Transverse colon (tissue), 4 donors: ENCODE measurements around the gene NEDD1. TPM values are rescaled to one million over a fixed set of nuclear protein-coding genes. Genes with fewer than 3 reads are reported as not detected.

Experiments used
- DNase-seq: peaks from one replicate; pipeline ENCODE4 v3.0.0-alpha.2; 2019
- H3K27ac ChIP-seq, 4 donors: fragments of 200-600 bp; sonication (generic); 2 replicates each; pipeline ENCODE4 v1.5.1; 2016 to 2018; ENCODE audit warnings: inconsistent platforms in 4 of 4
- H3K27me3 ChIP-seq: fragments of 200-600 bp; sonication (generic); 2 replicates; pipeline ENCODE4 v1.5.1; 2017; ENCODE audit warnings: inconsistent platforms
- H3K36me3 ChIP-seq, 4 donors: fragments of 200-600 bp; sonication (generic); 2 replicates each; pipeline ENCODE4 v1.5.1; 2017 to 2019; ENCODE audit warnings: inconsistent platforms in 4 of 4
- H3K4me1 ChIP-seq, 4 donors: fragments of 200-600 bp; sonication (generic); 2 replicates each; pipeline ENCODE4 v1.5.1; 2017 to 2020; ENCODE audit warnings: inconsistent platforms in 4 of 4
- H3K4me3 ChIP-seq, 4 donors: fragments of 200-600 bp; sonication (generic); 1 replicate in 1 of 4; 2 replicates in 3 of 4; pipeline versions ENCODE4 v1.5.1 to v1.6.1; 2017 to 2019; ENCODE audit warnings: inconsistent platforms in 4 of 4
- H3K9me3 ChIP-seq, 2 donors: fragments of 200-600 bp; sonication (generic); 2 replicates each; pipeline ENCODE4 v1.5.1; 2017 to 2019; ENCODE audit warnings: inconsistent platforms in 2 of 2
- CTCF ChIP-seq, 5 experiments: fragments of 200-600 bp in 3 of 5; fragments of 450-650 bp in 2 of 5; sonication (generic) in 3 of 5; IDR thresholded peaks; 1 replicate in 2 of 5; 2 replicates in 3 of 5; pipeline ENCODE4 v1.5.1; 2016 to 2017; ENCODE audit warnings: antibody characterized with exemption in 5 of 5, inconsistent platforms in 3 of 5, mild to moderate bottlenecking in 2 of 5, moderate library complexity in 1 of 5
- EP300 ChIP-seq: sonication (generic); formaldehyde crosslinking; IDR thresholded peaks from one replicate; pipeline ENCODE4 v1.6.1; 2017; ENCODE audit warnings: antibody characterized with exemption, low read depth
- POLR2A ChIP-seq: fragments of 450-650 bp; IDR thresholded peaks from one replicate; pipeline ENCODE4 v1.6.1; 2016; ENCODE audit warnings: antibody characterized with exemption, mild to moderate bottlenecking, moderate library complexity
- POLR2AphosphoS5 ChIP-seq, 3 donors: sonication (generic); formaldehyde crosslinking; IDR thresholded peaks; one replicate each; pipeline ENCODE4 v1.6.1; 2016; ENCODE audit warnings: antibody characterized with exemption in 3 of 3
- WGBS, 2 donors: methylation state at CpG; one replicate each; pipeline ENCODE4 v1.1.5; 2018; ENCODE audit warnings: low coverage in 1 of 2; 5-methylcytosine and 5-hydroxymethylcytosine counted together
- in situ Hi-C, 4 donors: fragments of 200-750 bp; cut with MboI; loops; one replicate each; pipeline versions ENCODE4 v1.15.0 to v1.15.1; 2017; ENCODE audit warnings: low sequenced_read_pairs in 3 of 4, low pct_ligation_motif_present in 1 of 4, low pct_unique_long_range_greater_than_20kb in 1 of 4
- intact Hi-C: fragments of 100-400 bp; cut with DNase I; formaldehyde crosslinking; loops from one replicate; pipeline ENCODE4 v1.15.1; 2023; ENCODE audit warnings: low total_unique reads
- small RNA-seq, 4 donors: library from RNA; depleted of rRNA; stranded (forward); fragments of <200 nt; gene quantifications; one replicate each; pipeline ENCODE3, GENCODE V24; 2016
- total RNA-seq, 4 donors: library from RNA; depleted of rRNA; stranded (reverse); fragments of >200 nt; gene quantifications; one replicate each; pipeline ENCODE4 v1.1.0, GENCODE V29; 2016

Gene NEDD1
- total RNA-seq, 4 donors from 2014 or later = 5.6 to 16.7 (median 8.5) TPM

- TF ChIP-seq CTCF (IDR thresholded peaks at IDR 0.05) (no peak), POLR2AphosphoS5 (IDR thresholded peaks at IDR 0.05) (no peak), EP300 (no peak), POLR2A (no peak)
- H3K4me1 ChIP-seq = no peaks in the 10 kb centered on the region
- in situ Hi-C loops = loop anchor here (25.0 kb wide), 3 partner anchors 317 to 1392 kb away; no protein-coding TSS in a partner anchor
Observed at GRCh38 chr12:96994900-96995299, 87.8 kb downstream of the NEDD1 start.

DNA sequence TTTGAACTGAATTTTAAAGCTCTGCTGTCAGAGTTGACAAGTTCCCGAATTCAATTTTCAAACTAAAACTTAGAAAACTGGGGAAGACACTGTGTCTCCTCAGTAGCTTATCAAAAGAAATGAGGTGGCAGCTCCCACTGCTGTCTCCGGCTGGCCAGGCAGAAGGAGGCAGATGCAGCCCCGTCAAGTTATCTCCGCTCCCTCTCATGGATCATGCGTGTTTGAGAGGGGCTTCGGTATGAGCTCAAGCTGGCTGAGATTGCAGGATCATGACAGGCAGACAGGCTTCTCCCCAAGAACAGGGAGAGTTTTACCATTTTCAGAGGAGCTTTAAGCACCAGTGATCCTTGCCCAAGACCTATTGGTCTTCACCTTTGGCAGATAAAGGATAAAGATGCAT is 88.8 kb downstream of the NEDD1 start:
- DNase-seq = no peak
- Histone ChIP-seq H3K4me3 (no peak overlapping the region), H3K4me1 (no peaks in the 10 kb centered on the region), H3K9me3 (no peaks in the 10 kb centered on the region), H3K36me3 (no peaks in the 10 kb centered on the region), H3K27ac (no peak overlapping the region), H3K27me3 (peaks cover 6% of the 10 kb centered on the region)
- TF ChIP-seq POLR2A (no peak), CTCF (IDR thresholded peaks at IDR 0.05) (no peak), EP300 (no peak), POLR2AphosphoS5 (IDR thresholded peaks at IDR 0.05) (no peak)
- 92 to 93% methylated on average over 3 to 6 of the region's 6 CpGs for WGBS, 2 donors
- in situ Hi-C loops (loop anchor here (25.0 kb wide), 3 partner anchors 316 to 1391 kb away; no protein-coding TSS in a partner anchor), intact Hi-C loops (no loop called here)

More at GRCh38 chr12:96994900-96995299, 87.8 kb downstream of the NEDD1 start:
- Histone ChIP-seq H3K36me3 (no peaks in the 10 kb centered on the region), H3K27ac (no peak overlapping the region), H3K27me3 (peaks cover 8% of the 10 kb centered on the region), H3K9me3 (no peaks in the 10 kb centered on the region), H3K4me3 (no peak overlapping the region)
- intact Hi-C loops = loop anchor here (5.0 kb wide), 1 partner anchor 307 kb away; no protein-coding TSS in a partner anchor
- DNase-seq = no peak
- 55 to 64% methylated on average over 4 to 5 of the region's 5 CpGs for WGBS, 2 donors

GRCh38 chr12:96997797-96998484 is 90.9 kb downstream of the NEDD1 start:
- intact Hi-C loops = no loop called here
- TF ChIP-seq EP300 (no peak), POLR2A (no peak), POLR2AphosphoS5 (IDR thresholded peaks at IDR 0.05) (no peak), CTCF (IDR thresholded peaks at IDR 0.05) (no peak)
- 75 to 81% methylated on average over 5 to 7 of the region's 7 CpGs for WGBS, 2 donors
- Histone ChIP-seq H3K9me3 (no peaks in the 10 kb centered on the region), H3K27ac (no peak overlapping the region), H3K27me3 (peaks cover 6% of the 10 kb centered on the region), H3K4me3 (no peak overlapping the region), H3K4me1 (no peaks in the 10 kb centered on the region), H3K36me3 (no peaks in the 10 kb centered on the region)
- in situ Hi-C loops = loop anchor here (25.0 kb wide), 3 partner anchors 314 to 1389 kb away; no protein-coding TSS in a partner anchor
- no peak for DNase-seq

- in situ Hi-C loops (no loop called here), intact Hi-C loops (no loop called here)
- DNase-seq = no peak
- Histone ChIP-seq H3K9me3 (no peaks in the 10 kb centered on the region), H3K36me3 (no peaks in the 10 kb centered on the region), H3K4me3 (no peak overlapping the region), H3K4me1 (no peaks in the 10 kb centered on the region), H3K27ac (no peak overlapping the region), H3K27me3 (no peaks in the 10 kb centered on the region)
- WGBS, 2 donors = 92 to 93% methylated on average over 6 to 8 of the region's 8 CpGs
- TF ChIP-seq POLR2AphosphoS5 (IDR thresholded peaks at IDR 0.05) (no peak), EP300 (no peak), CTCF (IDR thresholded peaks at IDR 0.05) (no peak), POLR2A (no peak)
Observed at GRCh38 chr12:97003276-97003675, 96.2 kb downstream of the NEDD1 start.

Small RNA genes within 50 kb of the gene (small RNA-seq; reads per million reads assigned to genes)
- gene RF00019 = 0 reads per million in 4 donors
